Peyer's patch (tissue), 4 donors: ENCODE results near the gene PRDM15.

Experiments used
- CTCF ChIP-seq, 6 experiments: fragments of 450-650 bp in 4 of 6; fragments of 200-600 bp in 2 of 6; sonication (generic) in 1 of 6; IDR thresholded peaks; one replicate each; pipeline ENCODE4 v1.5.1; 2017 to 2019; ENCODE audit warnings: antibody characterized with exemption in 6 of 6, mild to moderate bottlenecking in 3 of 6, moderate library complexity in 1 of 6
- POLR2A ChIP-seq, 2 donors: fragments of 450-650 bp; IDR thresholded peaks; one replicate each; pipeline ENCODE4 v1.5.1; 2017; ENCODE audit warnings: antibody characterized with exemption in 2 of 2, mild to moderate bottlenecking in 2 of 2, moderate library complexity in 2 of 2

GRCh38 chr21:41835711-41836154 lies 43.4 kb downstream of the PRDM15 start:
- TF ChIP-seq CTCF (IDR thresholded peaks at IDR 0.05) (no peak), POLR2A (IDR thresholded peaks at IDR 0.05) (no peak)
